Hepatocyte (in vitro differentiated cells): ENCODE measurements around the gene PRDM1.

Experiments used
- EZH2 ChIP-seq: fragments of 200-600 bp; sonication (generic); IDR thresholded peaks from 2 replicates; pipeline ENCODE4 v1.6.1; 2016; ENCODE audit warnings: antibody characterized with exemption, mild to moderate bottlenecking, borderline replicate concordance
- EZH2phosphoT487 ChIP-seq: fragments of 200-600 bp; sonication (generic); IDR thresholded peaks from one replicate; pipeline ENCODE4 v1.6.1; 2018; ENCODE audit warnings: antibody characterized with exemption, mild to moderate bottlenecking, low read depth, moderate library complexity; ENCODE audit not compliant: unreplicated experiment, severe bottlenecking
- TF ChIP-seq, protein P1 (sequence below): fragments of 200-600 bp; sonication (generic); IDR thresholded peaks from 2 replicates; pipeline ENCODE4 v1.5.1; 2016; ENCODE audit warnings: antibody characterized with exemption, mild to moderate bottlenecking; ENCODE audit not compliant: poor library complexity

- TF ChIP-seq, protein P1, sequence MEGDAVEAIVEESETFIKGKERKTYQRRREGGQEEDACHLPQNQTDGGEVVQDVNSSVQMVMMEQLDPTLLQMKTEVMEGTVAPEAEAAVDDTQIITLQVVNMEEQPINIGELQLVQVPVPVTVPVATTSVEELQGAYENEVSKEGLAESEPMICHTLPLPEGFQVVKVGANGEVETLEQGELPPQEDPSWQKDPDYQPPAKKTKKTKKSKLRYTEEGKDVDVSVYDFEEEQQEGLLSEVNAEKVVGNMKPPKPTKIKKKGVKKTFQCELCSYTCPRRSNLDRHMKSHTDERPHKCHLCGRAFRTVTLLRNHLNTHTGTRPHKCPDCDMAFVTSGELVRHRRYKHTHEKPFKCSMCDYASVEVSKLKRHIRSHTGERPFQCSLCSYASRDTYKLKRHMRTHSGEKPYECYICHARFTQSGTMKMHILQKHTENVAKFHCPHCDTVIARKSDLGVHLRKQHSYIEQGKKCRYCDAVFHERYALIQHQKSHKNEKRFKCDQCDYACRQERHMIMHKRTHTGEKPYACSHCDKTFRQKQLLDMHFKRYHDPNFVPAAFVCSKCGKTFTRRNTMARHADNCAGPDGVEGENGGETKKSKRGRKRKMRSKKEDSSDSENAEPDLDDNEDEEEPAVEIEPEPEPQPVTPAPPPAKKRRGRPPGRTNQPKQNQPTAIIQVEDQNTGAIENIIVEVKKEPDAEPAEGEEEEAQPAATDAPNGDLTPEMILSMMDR = no peak
- no peak for TF ChIP-seq EZH2
- no peak for TF ChIP-seq EZH2phosphoT487
Observed at GRCh38 chr6:106105493-106105892, 19.4 kb downstream of the PRDM1 start.
